DLD1 (cell line): ENCODE data around the gene SOS2.

ENCODE experiments used
- in situ Hi-C: cut with HindIII; loops from 2 replicates; pipeline ENCODE4 v1.10.0; 2017; ENCODE audit warnings: low sequenced_read_pairs

Gene SOS2

GRCh38 chr14:50231475-50232275 lies at the start of gene SOS2:
Gene SOS2, minus strand, starts transcription at chr14:50231578. Its CDS starts 295 bp downstream, at chr14:50231283.
- in situ Hi-C loops: no loop called here

- in situ Hi-C loops: no loop called here
Observed at GRCh38 chr14:50272498-50272897, 41.1 kb upstream of the SOS2 start.

GRCh38 chr14:50270932-50271331 lies 39.6 kb upstream of the SOS2 start:
- in situ Hi-C loops: no loop called here

- in situ Hi-C loops: no loop called here
Observed at GRCh38 chr14:50265029-50265428, 33.7 kb upstream of the SOS2 start.

GRCh38 chr14:50263321-50263720 lies 31.9 kb upstream of the SOS2 start:
- in situ Hi-C loops: no loop called here

GRCh38 chr14:50262865-50263264 lies 31.5 kb upstream of the SOS2 start:
- in situ Hi-C loops: no loop called here

GRCh38 chr14:50260511-50260910 lies 29.1 kb upstream of the SOS2 start:
- in situ Hi-C loops: no loop called here

- in situ Hi-C loops: no loop called here
Observed at GRCh38 chr14:50260072-50260471, 28.7 kb upstream of the SOS2 start.

GRCh38 chr14:50257732-50258131 lies 26.4 kb upstream of the SOS2 start:
- in situ Hi-C loops: no loop called here

- in situ Hi-C loops: no loop called here
Observed at GRCh38 chr14:50254248-50254647, 22.9 kb upstream of the SOS2 start.

- in situ Hi-C loops: no loop called here
Observed at GRCh38 chr14:50249136-50249775, 17.9 kb upstream of the SOS2 start.

- in situ Hi-C loops: no loop called here
Observed at GRCh38 chr14:50247245-50247644, 15.9 kb upstream of the SOS2 start.

GRCh38 chr14:50242566-50243310 lies 11.4 kb upstream of the SOS2 start:
- in situ Hi-C loops: no loop called here

GRCh38 chr14:50242096-50242495 lies 10.7 kb upstream of the SOS2 start:
- in situ Hi-C loops: no loop called here

GRCh38 chr14:50237427-50237826 lies 6.0 kb upstream of the SOS2 start:
- in situ Hi-C loops: no loop called here

- in situ Hi-C loops: no loop called here
Observed at GRCh38 chr14:50233951-50234250, 2.5 kb upstream of the SOS2 start.

- in situ Hi-C loops: no loop called here
Observed at GRCh38 chr14:50233166-50233950, 2.0 kb upstream of the SOS2 start.

GRCh38 chr14:50232276-50232642 lies 881 bp upstream of the SOS2 start:
- in situ Hi-C loops: no loop called here

GRCh38 chr14:50230701-50231474 lies 490 bp downstream of the SOS2 start:
- in situ Hi-C loops: no loop called here

- in situ Hi-C loops: no loop called here
Observed at GRCh38 chr14:50230401-50230700, 1.0 kb downstream of the SOS2 start.

- in situ Hi-C loops: no loop called here
Observed at GRCh38 chr14:50229681-50230080, 1.7 kb downstream of the SOS2 start.
